HG02623 (cell line): ENCODE data around the gene OR1L8.

Source experiments
- ATAC-seq: cut with Tn5 transposase; IDR thresholded peaks from one replicate; pipeline ENCODE4 v1.9.1; 2021; ENCODE audit warnings: moderate library complexity; ENCODE audit not compliant: unreplicated experiment

OR1L8 gene

GRCh38 chr9:122518226-122518625 is 65.0 kb downstream of the OR1L8 start:
- ATAC-seq = no peak
